Panc1 (cell line): ENCODE results near the gene RUNX1. TPM values are rescaled to one million over a fixed set of nuclear protein-coding genes. Genes with fewer than 3 reads are reported as not detected.

Experiments used
- ATAC-seq: fragments of 200-7000 bp; cut with Tn5 transposase; 2 replicates; pipeline ENCODE4 v1.9.1; 2020; ENCODE audit warnings: mild to moderate bottlenecking, moderate library complexity
- BruUV-seq: library from RNA; stranded (reverse); fragments of 400-500 nt; replicated peaks from 2 replicates; lab custom pipeline; 2021; lab: Mats Ljungman, UMichigan
- CTCF ChIA-PET: fragments of 300-600 bp; sonication (Branson Sonifier 250); formaldehyde crosslinking; loops from one replicate; lab custom pipeline; 2022; ENCODE audit warnings: antibody characterized with exemption; lab: Charles Lee
- POLR2A ChIA-PET: fragments of 300-600 bp; sonication (Branson Sonifier 250); formaldehyde crosslinking; loops from one replicate; lab custom pipeline; 2022; ENCODE audit warnings: antibody characterized with exemption; lab: Charles Lee
- DNase-seq: peaks from one replicate; pipeline ENCODE4 v3.0.0-alpha.2; 2010; ENCODE audit warnings: low read depth, low spot score
- H3K27ac ChIP-seq: 2 replicates; pipeline ENCODE4 v1.5.1; 2011; ENCODE audit warnings: mild to moderate bottlenecking, low read length, inconsistent platforms
- H3K27me3 ChIP-seq: fragments of 200-500 bp; sonication (Bioruptor generic); 2 replicates; pipeline ENCODE4 v1.6.0; 2014; ENCODE audit warnings: low read length, inconsistent platforms; ENCODE audit not compliant: control insufficient read depth, insufficient read depth
- H3K36me3 ChIP-seq: fragments of 200-500 bp; sonication (Bioruptor generic); 2 replicates; pipeline ENCODE4 v1.5.1; 2014; ENCODE audit warnings: inconsistent platforms, mild to moderate bottlenecking, low read length, moderate library complexity; ENCODE audit not compliant: control insufficient read depth, insufficient read depth
- H3K4me1 ChIP-seq: 2 replicates; pipeline ENCODE4 v1.5.1; 2011; ENCODE audit warnings: inconsistent platforms, mild to moderate bottlenecking, low read length, moderate library complexity; ENCODE audit not compliant: control insufficient read depth, insufficient read depth
- H3K4me3 ChIP-seq, 2 experiments: 2 replicates each; pipeline ENCODE4 v1.5.1; 2011 to 2012; ENCODE audit warnings: low read depth in 2 of 2, low read length in 2 of 2, mild to moderate bottlenecking in 2 of 2, inconsistent platforms in 1 of 2, moderate library complexity in 1 of 2
- H3K9me3 ChIP-seq: fragments of 200-500 bp; sonication (Bioruptor generic); 2 replicates; pipeline ENCODE4 v1.5.1; 2014; ENCODE audit warnings: low read depth, mild to moderate bottlenecking, inconsistent platforms, low read length, moderate library complexity; ENCODE audit not compliant: control insufficient read depth, insufficient read depth
- CTCF ChIP-seq: fragments of 450-650 bp; IDR thresholded peaks from 2 replicates; pipeline ENCODE4 v1.5.1; 2017; ENCODE audit warnings: mild to moderate bottlenecking
- POLR2AphosphoS5 ChIP-seq: IDR thresholded peaks from 2 replicates; pipeline ENCODE4 v1.6.1; 2012; ENCODE audit warnings: mild to moderate bottlenecking, low read depth, low read length, moderate library complexity
- SIN3A ChIP-seq: IDR thresholded peaks from 2 replicates; pipeline ENCODE4 v1.6.1; 2012; ENCODE audit warnings: low read depth, mild to moderate bottlenecking, low read length, moderate library complexity, borderline replicate concordance; ENCODE audit not compliant: insufficient read depth
- TCF7L2 ChIP-seq: IDR thresholded peaks from 2 replicates; pipeline ENCODE4 v1.6.1; 2011; ENCODE audit warnings: mild to moderate bottlenecking, low read depth, low read length, inconsistent platforms
- in situ Hi-C: cut with HindIII; loops from 2 replicates; pipeline ENCODE4 v1.10.0; 2016; ENCODE audit warnings: low sequenced_read_pairs, low pct_unique_long_range_greater_than_20kb
- intact Hi-C: fragments of 100-400 bp; cut with micrococcal nuclease; formaldehyde crosslinking; loops from one replicate; pipeline ENCODE4 v1.10.0; 2022; ENCODE audit not compliant: unreplicated experiment
- total RNA-seq: library from RNA; stranded (reverse); gene quantifications from one replicate; pipeline ENCODE4 v1.2.1, GENCODE V29; 2021; ENCODE audit not compliant: unreplicated experiment
- TF ChIP-seq, protein P1 (sequence below), 2 experiments: IDR thresholded peaks; 2 replicates each; pipeline ENCODE4 v1.6.1; 2011 to 2012; ENCODE audit warnings: low read depth in 2 of 2, control low read depth in 1 of 2, low read length in 1 of 2, mild to moderate bottlenecking in 1 of 2, moderate library complexity in 1 of 2; ENCODE audit not compliant: insufficient read depth in 1 of 2

RUNX1 gene
- total RNA-seq, 1 experiment from 2014 or later, result 22.4 TPM

DNA sequence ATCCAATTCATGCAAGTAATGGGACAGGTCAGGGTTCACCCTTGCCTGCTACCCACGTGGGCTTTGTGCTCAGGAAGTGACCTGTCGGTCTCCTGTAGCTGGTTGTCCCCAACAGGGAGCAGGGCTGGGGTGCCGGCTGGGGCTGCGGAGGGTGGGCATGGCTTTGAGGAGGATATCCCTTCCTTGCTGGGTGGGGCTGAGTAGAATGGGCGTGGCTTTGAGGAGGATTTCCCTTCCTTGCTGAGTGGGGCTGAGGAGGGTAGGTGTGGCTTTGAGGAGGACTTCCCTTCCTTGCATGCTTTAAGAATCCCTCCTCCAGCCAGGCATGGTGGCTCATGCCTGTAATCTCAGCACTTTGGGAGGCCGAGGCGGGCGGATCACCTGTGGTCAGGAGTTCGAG lies 229.1 kb downstream of the RUNX1 start:
- no peak for DNase-seq
- Histone ChIP-seq H3K27me3 (no peaks in the 10 kb centered on the region), H3K36me3 (no peaks in the 10 kb centered on the region; the same call in 1 of the 2 replicates), H3K4me3 (no peak overlapping the region), H3K9me3 (no peaks in the 10 kb centered on the region), H3K4me1 (no peaks in the 10 kb centered on the region), H3K27ac (no peak overlapping the region)
- in situ Hi-C loops, result no loop called here
- BruUV-seq, result no TSS peak
- TF ChIP-seq TCF7L2 (no peak), CTCF (no peak), SIN3A (no peak)
- ATAC-seq, result no peak
- intact Hi-C loops, result no loop called here
- POLR2A ChIA-PET, result no interaction called here
- CTCF ChIA-PET, result no interaction called here

DNA sequence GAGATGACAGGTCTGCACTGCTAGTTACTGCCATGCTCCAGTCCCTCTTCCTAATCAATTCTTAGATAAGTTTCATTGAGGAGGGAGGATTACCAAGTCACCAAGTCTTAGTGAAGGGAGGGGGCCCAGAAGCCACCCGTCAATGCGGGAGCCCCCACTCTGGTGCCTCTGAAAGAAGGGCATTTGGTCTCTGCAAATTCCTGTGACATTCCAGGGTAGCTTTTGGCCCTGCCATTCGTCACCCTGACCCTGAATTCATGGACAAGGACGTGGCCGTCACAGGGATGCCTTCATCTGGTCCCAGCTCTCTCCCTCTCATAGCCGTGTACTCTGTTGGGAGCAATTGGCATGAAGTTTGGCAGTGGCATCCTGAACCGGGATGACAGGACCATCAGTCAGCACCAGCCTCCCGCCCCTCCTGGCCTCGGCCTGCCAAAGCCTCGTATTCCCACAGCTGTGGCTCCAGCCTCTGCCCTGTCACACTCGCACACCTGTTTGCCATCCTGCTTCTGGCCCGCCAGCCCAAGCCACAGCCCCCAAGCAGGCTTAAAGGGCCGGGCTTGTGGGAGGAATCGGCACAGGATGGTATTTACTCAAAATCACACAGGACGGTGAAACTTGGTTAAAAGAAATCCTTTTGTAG lies 229.6 kb downstream of the RUNX1 start:
- TF ChIP-seq, protein P1, sequence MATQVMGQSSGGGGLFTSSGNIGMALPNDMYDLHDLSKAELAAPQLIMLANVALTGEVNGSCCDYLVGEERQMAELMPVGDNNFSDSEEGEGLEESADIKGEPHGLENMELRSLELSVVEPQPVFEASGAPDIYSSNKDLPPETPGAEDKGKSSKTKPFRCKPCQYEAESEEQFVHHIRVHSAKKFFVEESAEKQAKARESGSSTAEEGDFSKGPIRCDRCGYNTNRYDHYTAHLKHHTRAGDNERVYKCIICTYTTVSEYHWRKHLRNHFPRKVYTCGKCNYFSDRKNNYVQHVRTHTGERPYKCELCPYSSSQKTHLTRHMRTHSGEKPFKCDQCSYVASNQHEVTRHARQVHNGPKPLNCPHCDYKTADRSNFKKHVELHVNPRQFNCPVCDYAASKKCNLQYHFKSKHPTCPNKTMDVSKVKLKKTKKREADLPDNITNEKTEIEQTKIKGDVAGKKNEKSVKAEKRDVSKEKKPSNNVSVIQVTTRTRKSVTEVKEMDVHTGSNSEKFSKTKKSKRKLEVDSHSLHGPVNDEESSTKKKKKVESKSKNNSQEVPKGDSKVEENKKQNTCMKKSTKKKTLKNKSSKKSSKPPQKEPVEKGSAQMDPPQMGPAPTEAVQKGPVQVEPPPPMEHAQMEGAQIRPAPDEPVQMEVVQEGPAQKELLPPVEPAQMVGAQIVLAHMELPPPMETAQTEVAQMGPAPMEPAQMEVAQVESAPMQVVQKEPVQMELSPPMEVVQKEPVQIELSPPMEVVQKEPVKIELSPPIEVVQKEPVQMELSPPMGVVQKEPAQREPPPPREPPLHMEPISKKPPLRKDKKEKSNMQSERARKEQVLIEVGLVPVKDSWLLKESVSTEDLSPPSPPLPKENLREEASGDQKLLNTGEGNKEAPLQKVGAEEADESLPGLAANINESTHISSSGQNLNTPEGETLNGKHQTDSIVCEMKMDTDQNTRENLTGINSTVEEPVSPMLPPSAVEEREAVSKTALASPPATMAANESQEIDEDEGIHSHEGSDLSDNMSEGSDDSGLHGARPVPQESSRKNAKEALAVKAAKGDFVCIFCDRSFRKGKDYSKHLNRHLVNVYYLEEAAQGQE (IDR thresholded peaks at IDR 0.05; ENCODE audit: insufficient read depth in 1 of 2, low read depth in 2 of 2, low read length in 1 of 2), result no peak
- TF ChIP-seq POLR2AphosphoS5, result no peak
- TF ChIP-seq CTCF, result no peak
- TF ChIP-seq TCF7L2, result no peak
- TF ChIP-seq SIN3A, result no peak
- no peak overlapping the region for H3K4me3 ChIP-seq
- ATAC-seq (no peak), DNase-seq (no peak)
- no peaks in the 10 kb centered on the region for H3K36me3 ChIP-seq
- no TSS peak for BruUV-seq
- POLR2A ChIA-PET, result no interaction called here
- no peaks in the 10 kb centered on the region for H3K4me1 ChIP-seq
- no peak overlapping the region for H3K27ac ChIP-seq
- CTCF ChIA-PET, result no interaction called here
- no peaks in the 10 kb centered on the region for H3K9me3 ChIP-seq
- in situ Hi-C loops, result no loop called here
- no peaks in the 10 kb centered on the region for H3K27me3 ChIP-seq
- intact Hi-C loops, result no loop called here
